B cell (primary cell): Measurements from ENCODE around the gene SIPA1. TPM values are rescaled to one million over a fixed set of nuclear protein-coding genes. Genes with fewer than 3 reads are reported as not detected.

ENCODE experiments used
- ATAC-seq: fragments of 200-7000 bp; cut with Tn5 transposase; one replicate; pipeline ENCODE4 v1.10.0; 2021; ENCODE audit warnings: low read depth, mild to moderate bottlenecking, moderate number of reproducible peaks, moderate library complexity
- CTCF ChIA-PET: fragments of 350-600 bp; sonication (Branson Sonifier 250); formaldehyde crosslinking; loops from one replicate; lab custom pipeline; 2021; ENCODE audit warnings: antibody characterized with exemption, inconsistent platforms; lab: Charles Lee
- POLR2A ChIA-PET: fragments of 350-600 bp; sonication (Branson Sonifier 250); formaldehyde crosslinking; loops from one replicate; lab custom pipeline; 2021; ENCODE audit warnings: antibody characterized with exemption; lab: Charles Lee
- DNase-seq: peaks from one replicate; pipeline ENCODE4 v3.0.0; 2013
- H2AFZ ChIP-seq: 2 replicates; pipeline ENCODE4 v1.6.1; 2012; ENCODE audit warnings: mild to moderate bottlenecking, low read depth, low read length; ENCODE audit not compliant: insufficient read depth, poor library complexity, severe bottlenecking
- H3K27ac ChIP-seq, 2 donors: 1 replicate in 1 of 2; 2 replicates in 1 of 2; pipeline ENCODE4 v1.5.1; 2012 to 2013; ENCODE audit warnings: low read length in 2 of 2, mild to moderate bottlenecking in 2 of 2, moderate library complexity in 1 of 2
- H3K27me3 ChIP-seq, 4 experiments: fragments of 200-600 bp in 1 of 4; sonication (generic) in 1 of 4; replicated peaks in 1 of 4; 1 replicate in 2 of 4; 2 replicates in 2 of 4; pipeline versions ENCODE4 v1.6.1 to v1.7.0; 2013 to 2016; ENCODE audit warnings: low read length in 3 of 4, mild to moderate bottlenecking in 2 of 4, mixed read lengths in 1 of 4, moderate library complexity in 1 of 4; ENCODE audit not compliant: insufficient read depth in 4 of 4, control insufficient read depth in 3 of 4; ENCODE audit errors: control extremely low read depth in 1 of 4
- H3K36me3 ChIP-seq, 2 experiments: replicated peaks in 1 of 2; 1 replicate in 1 of 2; 2 replicates in 1 of 2; pipeline versions ENCODE4 v1.6.1 to v1.7.1; 2013; ENCODE audit warnings: low read length in 1 of 2; ENCODE audit not compliant: insufficient read depth in 2 of 2, control insufficient read depth in 1 of 2; ENCODE audit errors: control extremely low read depth in 1 of 2, extremely low read depth in 1 of 2
- H3K4me1 ChIP-seq, 2 donors: fragments of 200-600 bp in 1 of 2; sonication (generic) in 1 of 2; 1 replicate in 1 of 2; 2 replicates in 1 of 2; pipeline versions ENCODE4 v1.5.1 to v1.6.1; 2013 to 2017; ENCODE audit warnings: low read length in 2 of 2; ENCODE audit not compliant: control insufficient read depth in 2 of 2, insufficient read depth in 2 of 2
- H3K4me2 ChIP-seq: replicated peaks from 2 replicates; pipeline ENCODE3; 2012; ENCODE audit warnings: mild to moderate bottlenecking, low read depth, low read length; ENCODE audit not compliant: poor library complexity, severe bottlenecking
- H3K4me3 ChIP-seq, 5 experiments: fragments of 200-600 bp in 1 of 5; sonication (generic) in 1 of 5; 1 replicate in 3 of 5; 2 replicates in 2 of 5; pipeline versions ENCODE4 v1.5.1 to v1.7.0; 2011 to 2016; ENCODE audit warnings: low read length in 4 of 5, mild to moderate bottlenecking in 4 of 5, low read depth in 2 of 5, control low read depth in 1 of 5, moderate library complexity in 1 of 5; ENCODE audit not compliant: insufficient read depth in 1 of 5; ENCODE audit errors: control extremely low read depth in 1 of 5, extremely low read depth in 1 of 5
- H3K79me2 ChIP-seq: fragments of 200-600 bp; sonication (generic); one replicate; pipeline ENCODE4 v1.6.0; 2016; ENCODE audit warnings: low read length; ENCODE audit not compliant: control insufficient read depth, insufficient read depth
- H3K9ac ChIP-seq: fragments of 200-600 bp; sonication (generic); 2 replicates; pipeline ENCODE4 v1.6.1; 2017; ENCODE audit warnings: mild to moderate bottlenecking, low read length, moderate library complexity
- H3K9me3 ChIP-seq, 3 donors: one replicate each; pipeline versions ENCODE4 v1.6.1 to v1.7.1; 2013; ENCODE audit warnings: low read length in 2 of 3; ENCODE audit not compliant: control insufficient read depth in 2 of 3, insufficient read depth in 1 of 3; ENCODE audit errors: control extremely low read depth in 1 of 3
- H4K20me1 ChIP-seq: 2 replicates; pipeline ENCODE4 v1.6.0; 2012; ENCODE audit warnings: mild to moderate bottlenecking, low read length; ENCODE audit not compliant: insufficient read depth, control insufficient read depth, poor library complexity, severe bottlenecking
- H3K27ac Mint-ChIP-seq: one replicate; pipeline ENCODE4 v1.8.0; 2021; ENCODE audit warnings: mixed read lengths
- H3K27me3 Mint-ChIP-seq: one replicate; pipeline ENCODE4 v1.8.0; 2021; ENCODE audit warnings: mixed read lengths
- H3K4me1 Mint-ChIP-seq: one replicate; pipeline ENCODE4 v1.8.0; 2021; ENCODE audit warnings: mixed read lengths
- H3K4me3 Mint-ChIP-seq: one replicate; pipeline ENCODE4 v1.8.0; 2021; ENCODE audit warnings: mixed read lengths
- H3K9me3 Mint-ChIP-seq: one replicate; pipeline ENCODE4 v1.8.0; 2022; ENCODE audit warnings: mixed read lengths; ENCODE audit not compliant: insufficient read depth
- CTCF ChIP-seq: fragments of 200-600 bp; IDR thresholded peaks from one replicate; pipeline ENCODE4 v1.8.0; 2022; ENCODE audit warnings: antibody characterized with exemption, mild to moderate bottlenecking
- EZH2 ChIP-seq: IDR thresholded peaks from 2 replicates; pipeline ENCODE4 v1.6.1; 2012; ENCODE audit warnings: borderline replicate concordance, low read depth, mild to moderate bottlenecking, moderate library complexity, low read length; ENCODE audit not compliant: insufficient read depth, poor library complexity, severe bottlenecking
- WGBS: methylation state at CpG from one replicate; pipeline ENCODE4 v1.1.5; 2013; ENCODE audit warnings: missing lambda C conversion rate; ENCODE audit not compliant: insufficient coverage; 5-methylcytosine and 5-hydroxymethylcytosine counted together
- intact Hi-C: fragments of 100-400 bp; cut with micrococcal nuclease; formaldehyde crosslinking; loops from one replicate; pipeline ENCODE4 v1.10.0; 2022
- polyA plus RNA-seq: library from polyadenylated mRNA; depleted of rRNA; stranded (reverse); fragments of >200 nt; gene quantifications from 2 replicates; pipeline ENCODE4 v1.2.3, GENCODE V29; 2012
- total RNA-seq, 2 donors: library from RNA; stranded (reverse); fragments of 120-200 nt in 1 of 2; gene quantifications; 1 replicate in 1 of 2; 2 replicates in 1 of 2; pipeline versions ENCODE4 v1.2.3 to v1.2.4, GENCODE V29; 2013 to 2022

Gene SIPA1
- total and polyA plus RNA-seq, 2 donors (not counting 1 experiment from before 2014, with no cell fraction given) = 314 to 448 TPM

- Histone ChIP-seq H2AFZ (no peak overlapping the region), H4K20me1 (peaks cover 70% of the 10 kb centered on the region), H3K27ac (peak overlapping the region; percentile 100), H3K9ac (peak overlapping the region; percentile 91), H3K4me3 (peak overlapping the region; percentile 64 to 97 (median 93)), H3K4me2 (peak overlapping the region; percentile 96), H3K4me1 (peaks cover 43 to 67% of the 10 kb centered on the region in 2 donors), H3K79me2 (peaks cover 73% of the 10 kb centered on the region), H3K27me3 (no peaks in the 10 kb centered on the region), H3K36me3 (peaks cover 0 to 59% of the 10 kb centered on the region in 2 experiments), H3K9me3 (no peaks in the 10 kb centered on the region)
- ChIA-PET CTCF (interaction anchor here (1.7 to 7.4 kb wide), 3 partner anchors 12 to 54 kb away, joined by 6 to 86 read pairs (median 50); no protein-coding TSS in a partner anchor), POLR2A (interaction anchor here (1.3 to 5.0 kb wide), 7 partner anchors 8 to 218 kb away, joined by 6 to 116 read pairs (median 23); partner anchors contain the start of genes KAT5, MAP3K11, MUS81 and PCNX3)
- Mint-ChIP-seq H3K4me1 (peaks cover 56% of the 10 kb centered on the region), H3K9me3 (no peaks in the 10 kb centered on the region), H3K4me3 (peak overlapping the region; percentile 99), H3K27me3 (no peaks in the 10 kb centered on the region), H3K27ac (peak overlapping the region; percentile 98)
- 36% methylated on average over 14 of the region's 16 CpGs for WGBS
- no peak for TF ChIP-seq CTCF
- no peak for TF ChIP-seq EZH2
- ATAC-seq (no peak), DNase-seq (no peak)
- intact Hi-C loops = no loop called here
These were observed 3.6 kb downstream of the SIPA1 start for GRCh38 chr11:65641297-65642013.
